ENCODE data around the gene CEBPE.

The CEBPE gene

GRCh38 chr14:23101986-23102625 is 16.9 kb downstream of the CEBPE start:
- no peak for DNase-seq

GRCh38 chr14:23101213-23101970 is 17.7 kb downstream of the CEBPE start:
- DNase-seq = no peak

DNA sequence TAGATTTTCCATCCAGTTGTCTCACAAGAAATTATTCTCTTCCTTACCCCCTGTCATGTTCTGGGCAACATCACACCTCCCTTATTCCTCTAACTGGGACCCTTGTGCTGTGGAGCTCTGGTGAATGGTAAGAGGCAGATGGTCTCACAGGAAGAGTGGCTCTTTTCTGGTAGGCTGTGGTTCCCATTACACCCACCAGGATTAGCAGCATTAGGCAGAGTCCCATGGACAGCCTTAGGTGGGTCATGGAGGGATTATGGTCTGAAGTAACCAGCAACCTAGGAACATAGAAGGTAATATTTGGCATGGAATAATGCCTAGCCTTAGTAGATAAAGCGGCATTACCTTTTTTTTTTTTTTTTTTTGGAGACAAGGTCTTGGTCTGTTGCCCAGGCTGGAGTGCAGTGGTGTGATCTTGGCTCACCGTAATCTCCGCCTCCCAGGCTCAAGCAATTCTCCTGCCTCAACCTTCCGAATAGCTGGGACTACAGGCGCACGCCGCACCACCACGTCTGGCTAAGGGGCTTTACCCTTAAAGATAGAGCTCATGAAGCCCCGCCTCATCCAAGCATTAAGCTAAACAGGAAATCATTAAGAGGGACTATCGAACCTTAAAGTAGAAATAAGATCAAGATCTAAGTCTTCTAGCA is 19.7 kb downstream of the CEBPE start:
- DNase-seq = no peak

- no peak for DNase-seq
These were observed 21.3 kb downstream of the CEBPE start for GRCh38 chr14:23097786-23098185.

DNA sequence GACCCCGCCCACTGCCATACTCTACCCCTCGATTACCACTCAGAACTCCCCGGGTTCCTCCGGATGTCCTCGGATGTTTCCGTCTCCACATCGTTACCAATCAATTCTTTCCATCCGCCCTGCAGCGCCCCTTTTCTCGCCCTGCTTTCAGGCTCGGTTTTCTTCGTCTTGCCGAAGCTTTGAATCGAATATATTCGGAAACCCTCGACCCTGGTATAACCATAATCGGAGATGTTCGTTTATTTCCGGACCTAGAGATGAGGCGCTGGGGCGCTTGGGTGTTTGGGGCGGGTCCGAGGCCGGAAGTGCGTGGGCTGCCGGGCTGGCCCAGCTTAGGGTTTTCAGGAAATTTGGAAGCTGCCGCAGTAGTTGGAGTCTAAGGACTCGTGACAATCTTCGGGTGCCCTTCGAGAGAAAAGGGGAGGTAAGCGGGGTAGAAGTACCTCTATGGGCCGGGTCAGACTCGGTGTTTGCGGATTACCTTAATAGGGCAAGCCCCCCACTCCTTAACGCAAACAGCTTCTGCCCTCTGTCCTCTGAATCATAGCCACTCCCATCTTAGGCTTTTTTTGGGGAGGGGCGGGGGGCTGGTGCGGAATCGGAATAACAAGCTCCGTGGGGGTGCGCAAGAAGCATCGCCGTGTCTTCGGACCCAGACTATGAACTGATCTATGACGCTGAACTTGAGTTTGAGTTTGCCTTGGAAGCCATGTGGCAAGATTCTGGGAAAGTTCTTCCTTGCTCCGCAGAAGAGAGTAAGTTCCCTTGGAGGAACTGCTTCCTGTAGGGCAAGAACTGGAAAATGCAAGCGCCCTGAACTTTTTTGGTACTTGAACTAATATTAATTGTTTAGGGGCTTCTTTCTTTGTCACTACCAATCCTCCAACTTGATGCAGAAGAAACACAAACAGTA is 23.6 kb downstream of the CEBPE start, which contains the start of gene C14orf119:
C14orf119 (plus strand) TSS at position 310 of the 913 bp plus-strand sequence. CDS start 2,154 bp downstream, outside the sequence.
- DNase-seq = no peak

GRCh38 chr14:23094666-23095195 is 24.3 kb downstream of the CEBPE start, which contains the start of gene ACIN1:
Gene ACIN1, minus strand, starts transcription at chr14:23095136. Its CDS starts 24 bp downstream, at chr14:23095112.
- no peak for DNase-seq

DNA sequence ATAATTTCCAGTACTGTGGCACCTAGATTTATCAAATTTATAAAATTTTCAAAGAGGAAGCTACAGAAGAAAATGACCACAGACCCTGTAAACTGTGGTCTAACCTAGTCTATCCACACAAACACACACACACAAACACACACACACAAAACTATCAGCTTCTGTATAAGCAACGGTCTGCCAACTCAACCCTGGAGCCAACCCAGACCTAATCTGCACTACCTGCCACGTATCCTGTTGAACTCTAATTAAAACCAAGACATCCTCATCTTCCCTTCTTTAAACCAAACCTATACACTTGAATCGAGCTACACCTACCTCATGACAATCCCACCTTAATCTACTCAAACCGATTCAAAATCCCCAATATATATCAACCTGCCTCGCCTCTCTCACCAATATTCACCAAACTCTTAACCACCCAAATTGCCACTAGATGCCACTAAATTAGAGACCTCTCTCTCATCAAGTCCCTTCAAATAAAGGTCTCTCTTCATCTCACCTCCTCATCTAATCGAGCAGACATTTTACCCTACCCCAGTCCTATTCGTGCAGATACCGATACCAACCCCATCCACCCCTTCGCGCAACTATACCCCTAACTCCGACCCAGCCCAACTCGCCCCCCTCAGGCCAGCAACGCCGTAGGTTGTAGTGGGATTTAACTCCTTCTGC is 24.9 kb downstream of the CEBPE start:
- no peak for DNase-seq

GRCh38 chr14:23093526-23093925 is 25.5 kb downstream of the CEBPE start:
- no peak for DNase-seq

DNA sequence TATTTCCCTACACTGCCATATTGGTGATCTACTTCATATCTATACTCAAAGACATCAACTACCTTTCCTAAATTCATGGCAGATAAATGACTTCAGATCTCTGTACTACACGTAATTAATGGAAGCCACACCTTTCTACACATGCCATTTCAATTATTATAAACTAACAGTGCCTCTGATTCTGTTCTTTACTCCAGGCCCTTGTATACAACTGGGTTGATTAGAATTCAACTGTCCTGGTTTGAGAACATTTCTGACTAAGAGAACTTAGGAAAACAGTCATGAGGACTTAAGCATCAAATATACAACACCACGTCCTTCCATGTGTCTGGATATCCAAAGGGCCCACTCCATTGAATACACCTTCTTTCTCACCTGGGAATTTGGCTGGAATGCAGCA is 26.0 kb downstream of the CEBPE start:
- DNase-seq = no peak

DNA sequence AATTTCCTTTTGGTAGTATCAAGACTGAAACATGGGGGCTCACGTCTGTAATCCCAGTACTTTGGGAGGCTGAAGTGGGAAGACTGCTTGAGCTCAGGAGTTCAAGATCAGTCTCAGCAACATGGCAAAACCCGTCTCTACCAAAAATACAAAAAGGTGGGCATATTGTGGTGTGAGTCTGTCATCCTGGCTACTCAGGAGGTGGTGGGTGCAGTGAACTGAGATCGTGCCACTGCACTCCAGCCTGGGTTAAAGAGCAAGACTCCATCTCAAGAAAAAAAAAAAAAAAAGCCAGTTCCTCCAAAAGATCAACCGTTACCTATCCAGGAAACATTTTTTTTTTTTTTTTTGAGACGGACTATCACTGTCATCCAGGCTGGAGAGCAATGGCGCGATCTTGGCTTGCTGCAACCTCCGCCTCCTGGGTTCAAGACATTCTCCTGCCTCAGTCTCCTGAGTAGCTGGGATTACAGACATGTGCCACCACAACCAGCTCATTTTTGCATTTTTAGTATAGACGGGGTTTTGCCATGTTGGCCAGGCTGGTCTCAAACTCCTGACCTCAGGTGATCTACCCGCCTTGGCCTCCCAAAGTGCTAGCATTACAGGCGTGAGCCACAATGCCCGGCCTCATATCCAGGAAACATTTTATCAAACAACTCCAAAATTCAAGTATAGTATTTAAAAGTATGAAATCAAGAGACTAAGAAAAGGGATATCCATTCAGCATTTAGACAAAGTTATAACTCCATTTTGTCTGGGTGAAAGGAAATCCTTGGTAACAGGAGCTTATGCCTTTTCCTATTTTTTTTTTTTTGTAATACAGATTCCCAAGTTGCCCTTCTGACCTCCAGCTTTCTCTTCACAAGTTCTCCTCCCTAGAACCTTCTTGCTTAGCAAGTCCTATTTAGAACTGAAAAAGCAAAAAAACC is 27.5 kb downstream of the CEBPE start:
- DNase-seq = no peak

- no peak for DNase-seq
These were observed 28.8 kb downstream of the CEBPE start for GRCh38 chr14:23090254-23090636.

- DNase-seq = no peak
These were observed 29.4 kb downstream of the CEBPE start for GRCh38 chr14:23089498-23090253.

DNA sequence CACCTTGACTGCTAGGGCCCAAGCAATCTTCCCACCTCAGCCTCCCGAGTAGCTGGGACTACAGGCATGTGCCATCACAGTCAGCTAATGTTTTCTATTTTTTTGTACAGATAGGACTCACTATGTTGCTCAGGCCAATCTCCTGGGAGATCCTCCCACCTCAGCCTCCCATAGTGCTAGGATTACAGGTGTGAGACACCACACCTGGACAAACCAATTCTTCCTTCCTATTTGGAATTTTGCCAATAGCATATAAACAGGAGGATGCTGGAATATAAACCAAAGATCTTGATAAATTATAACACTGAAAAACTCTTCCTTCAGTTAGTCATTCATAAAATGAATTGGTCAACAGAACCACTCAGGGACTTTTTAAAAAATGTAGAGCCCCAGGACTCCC is 32.5 kb downstream of the CEBPE start:
- DNase-seq = no peak

GRCh38 chr14:23085458-23085857 is 33.6 kb downstream of the CEBPE start:
- DNase-seq = no peak

DNA sequence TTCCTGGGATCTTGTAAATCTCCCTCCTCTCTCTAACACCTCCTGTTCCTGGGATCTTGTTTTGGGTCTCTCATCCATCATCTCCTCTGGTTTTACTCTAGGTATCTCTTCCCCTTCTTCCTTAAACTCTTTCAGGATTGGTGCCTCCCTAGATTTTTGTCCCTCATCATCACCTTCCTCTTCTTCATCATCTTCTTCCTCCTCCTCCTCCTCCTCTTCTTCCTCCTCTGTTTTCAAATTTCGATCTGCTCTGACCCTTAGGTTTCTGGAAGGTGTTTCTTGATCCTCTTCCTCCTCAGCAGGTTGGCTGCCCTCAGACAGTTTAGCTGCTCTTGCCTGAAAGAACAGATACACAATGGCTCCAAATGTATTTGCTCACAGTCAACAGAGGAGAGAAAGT is 38.6 kb downstream of the CEBPE start:
- no peak for DNase-seq

DNA sequence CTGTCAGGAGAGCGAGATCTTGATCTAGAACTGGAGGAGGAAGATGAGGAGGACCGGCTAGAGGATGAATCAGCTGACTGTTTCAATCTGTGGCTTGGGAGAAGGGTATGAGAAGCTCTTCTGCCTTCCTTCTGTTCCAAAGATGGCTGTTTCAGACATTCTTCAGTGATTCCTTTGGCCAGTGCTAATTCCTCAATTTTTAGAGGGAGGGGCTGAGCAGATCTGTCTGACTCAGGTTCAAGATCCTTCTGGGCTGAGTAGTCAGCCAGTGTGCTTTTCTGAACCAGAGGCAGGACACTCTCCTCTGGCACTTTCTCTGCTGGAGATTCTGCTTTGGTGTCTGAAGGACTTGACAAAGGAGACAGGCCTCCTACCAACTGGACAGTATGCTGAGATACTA is 39.3 kb downstream of the CEBPE start:
- no peak for DNase-seq

DNA sequence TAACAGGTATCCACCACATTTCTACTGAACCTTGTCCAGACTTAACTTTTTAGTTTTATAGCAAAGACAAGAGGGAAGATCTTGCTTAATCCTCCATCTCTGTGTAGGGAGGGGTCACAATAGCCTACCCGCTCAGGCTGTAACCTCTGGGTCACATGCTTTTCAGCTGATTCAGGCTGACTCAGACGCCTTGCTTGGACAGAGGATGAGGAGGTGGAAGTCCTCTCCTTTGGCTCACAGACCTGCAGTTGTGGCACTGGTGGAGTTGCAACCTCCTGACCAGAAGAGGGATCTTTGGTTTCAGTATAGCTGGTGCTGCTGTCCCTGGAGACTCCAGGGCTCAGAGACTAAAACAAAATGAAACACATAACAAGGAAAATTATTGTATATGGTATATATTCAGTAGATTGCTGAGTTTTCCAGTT is 40.4 kb downstream of the CEBPE start:
- DNase-seq = no peak

DNA sequence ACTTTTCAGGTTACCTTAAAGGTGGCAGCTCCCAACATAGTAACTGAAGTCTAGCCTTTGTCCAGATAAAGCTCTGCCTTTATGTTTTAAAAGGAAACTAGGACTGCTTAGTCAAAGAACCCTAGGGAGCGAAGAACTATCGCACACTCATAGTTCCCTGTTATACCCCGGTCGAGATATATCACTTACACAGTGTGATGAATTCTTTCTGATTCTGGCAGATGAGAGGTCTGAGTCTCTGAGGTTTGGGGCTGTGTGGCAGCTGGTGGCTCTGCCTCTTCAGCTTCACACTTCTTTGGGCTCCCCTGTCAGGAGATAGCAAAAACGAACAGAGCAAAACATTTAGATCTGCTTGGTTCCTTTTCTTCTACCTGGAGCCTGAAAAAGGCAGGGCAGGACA is 41.1 kb downstream of the CEBPE start:
- DNase-seq = no peak

DNA sequence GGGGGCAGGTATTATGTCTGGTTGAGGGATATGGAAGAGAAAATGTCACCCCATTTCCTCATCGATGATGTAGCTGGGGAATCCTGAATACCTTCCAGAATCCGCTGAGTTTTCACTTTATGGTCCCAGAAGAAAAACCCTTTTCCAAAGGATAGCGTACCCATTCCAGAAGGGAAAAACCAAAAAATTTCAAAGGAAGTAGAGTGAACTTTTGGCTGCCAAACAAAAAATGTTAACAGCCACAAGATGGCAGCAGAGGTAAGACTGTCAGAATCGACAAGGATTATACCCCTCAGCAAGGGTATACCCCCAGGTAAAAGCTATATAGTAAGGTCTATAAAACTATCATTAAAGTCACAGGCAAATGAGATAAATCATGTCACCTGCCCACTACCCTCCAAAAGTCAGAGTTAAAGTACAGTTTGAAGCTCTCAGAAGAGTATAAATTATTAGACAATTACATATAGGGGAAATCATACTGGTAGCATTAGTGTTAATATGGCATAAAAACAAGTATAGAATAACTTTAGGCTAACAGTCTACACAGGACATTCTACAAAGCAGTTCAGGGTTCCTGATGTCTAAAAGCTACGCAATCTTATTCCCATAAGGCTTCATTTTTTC is 42.2 kb downstream of the CEBPE start:
- no peak for DNase-seq

DNA sequence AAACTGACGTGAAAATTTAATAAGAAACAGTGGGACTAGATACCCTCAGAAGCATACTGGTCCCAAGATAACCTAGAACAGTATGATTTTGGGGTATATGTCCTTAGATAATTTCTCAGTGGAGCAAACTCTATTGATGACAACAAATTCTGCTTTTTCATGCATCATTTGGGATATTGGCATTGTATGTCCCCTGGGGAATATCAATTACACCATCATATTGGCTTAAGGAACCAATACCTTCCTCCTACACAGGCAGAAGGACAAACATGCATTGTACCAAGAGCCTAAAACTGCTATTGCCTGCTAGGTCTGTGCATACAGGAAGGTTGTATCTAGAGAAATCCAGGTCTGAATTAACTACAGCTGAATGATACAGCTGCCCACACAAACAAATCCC is 44.1 kb downstream of the CEBPE start:
- DNase-seq = no peak
